ENCODE results near the gene SLC22A23. TPM values are rescaled to one million over a fixed set of nuclear protein-coding genes. Genes with fewer than 3 reads are reported as not detected.

Gene SLC22A23
- total RNA-seq, 6 donors from 2014 or later: 18.2 to 73.1 (median 28.3) TPM

DNA sequence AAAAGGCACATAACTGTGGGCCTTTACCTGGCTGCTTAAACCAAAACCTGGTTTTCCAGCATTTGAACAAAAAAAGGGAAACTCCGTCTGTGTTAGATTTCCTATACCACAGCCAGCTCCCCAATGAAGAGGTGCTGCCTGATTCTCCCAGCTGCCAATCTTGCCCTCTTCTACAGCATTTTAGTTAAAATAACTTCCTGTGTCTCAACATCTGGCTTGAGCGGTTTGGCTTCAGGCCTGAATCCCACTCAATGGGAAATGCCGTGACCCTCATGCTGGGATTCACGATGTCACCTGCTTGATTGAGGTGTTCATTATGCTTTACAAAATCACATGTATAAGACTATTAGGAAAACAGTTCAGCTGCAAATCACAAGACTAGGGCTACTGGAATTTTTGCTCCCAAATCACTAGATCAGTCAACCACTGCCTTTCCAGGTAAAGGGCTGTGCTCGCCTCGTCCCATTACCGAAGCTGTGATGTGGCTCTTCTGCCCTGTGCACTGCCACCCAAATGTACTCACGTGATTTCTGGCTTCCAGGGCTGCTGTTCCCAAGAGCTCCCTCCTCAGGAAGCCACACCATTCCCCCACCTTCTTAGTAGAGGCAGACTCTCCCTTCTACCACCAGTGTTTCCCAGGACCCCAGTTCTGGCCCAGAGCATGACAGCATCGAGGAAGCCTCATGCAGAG, 103.5 kb downstream of the SLC22A23 start:
- TF ChIP-seq POLR2AphosphoS5 (IDR thresholded peaks at IDR 0.05): no peak
- TF ChIP-seq, protein P1, sequence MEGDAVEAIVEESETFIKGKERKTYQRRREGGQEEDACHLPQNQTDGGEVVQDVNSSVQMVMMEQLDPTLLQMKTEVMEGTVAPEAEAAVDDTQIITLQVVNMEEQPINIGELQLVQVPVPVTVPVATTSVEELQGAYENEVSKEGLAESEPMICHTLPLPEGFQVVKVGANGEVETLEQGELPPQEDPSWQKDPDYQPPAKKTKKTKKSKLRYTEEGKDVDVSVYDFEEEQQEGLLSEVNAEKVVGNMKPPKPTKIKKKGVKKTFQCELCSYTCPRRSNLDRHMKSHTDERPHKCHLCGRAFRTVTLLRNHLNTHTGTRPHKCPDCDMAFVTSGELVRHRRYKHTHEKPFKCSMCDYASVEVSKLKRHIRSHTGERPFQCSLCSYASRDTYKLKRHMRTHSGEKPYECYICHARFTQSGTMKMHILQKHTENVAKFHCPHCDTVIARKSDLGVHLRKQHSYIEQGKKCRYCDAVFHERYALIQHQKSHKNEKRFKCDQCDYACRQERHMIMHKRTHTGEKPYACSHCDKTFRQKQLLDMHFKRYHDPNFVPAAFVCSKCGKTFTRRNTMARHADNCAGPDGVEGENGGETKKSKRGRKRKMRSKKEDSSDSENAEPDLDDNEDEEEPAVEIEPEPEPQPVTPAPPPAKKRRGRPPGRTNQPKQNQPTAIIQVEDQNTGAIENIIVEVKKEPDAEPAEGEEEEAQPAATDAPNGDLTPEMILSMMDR (IDR thresholded peaks at IDR 0.05): no peak
- TF ChIP-seq EP300 (IDR thresholded peaks at IDR 0.05): no peak
- no peak for TF ChIP-seq POLR2A (IDR thresholded peaks at IDR 0.05)
- Histone ChIP-seq H3K4me1 (peaks cover 27 to 48% (median 39%) of the 10 kb centered on the region in 4 donors), H3K36me3 (no peaks in the 10 kb centered on the region), H3K4me3 (no peak overlapping the region), H3K27ac (peak overlapping the region in 2 of 4 donors; percentile 93 to 96), H3K27me3 (no peaks in the 10 kb centered on the region), H3K9me3 (no peaks in the 10 kb centered on the region)
- DNase-seq (no peak), ATAC-seq (ENCODE audit: low FRiP score in 2 of 2) (no peak)
- WGBS, 2 donors: 76 to 77% methylated on average over 7 to 9 of the region's 9 CpGs

GRCh38 chr6:3352678-3353077, 104.2 kb downstream of the SLC22A23 start:
- H3K27me3 ChIP-seq: no peaks in the 10 kb centered on the region
- DNase-seq: no peak
- WGBS, 2 donors: 92 to 95% methylated on average over 9 of the region's 9 CpGs
- no peaks in the 10 kb centered on the region for H3K9me3 ChIP-seq
- H3K36me3 ChIP-seq: no peaks in the 10 kb centered on the region
- ATAC-seq (ENCODE audit: low FRiP score in 2 of 2): no peak
- peak overlapping the region in 1 of 4 donors; percentile 93 for H3K27ac ChIP-seq
- no peak overlapping the region for H3K4me3 ChIP-seq
- H3K4me1 ChIP-seq: peaks cover 26 to 44% (median 36%) of the 10 kb centered on the region in 4 donors
- TF ChIP-seq EP300 (IDR thresholded peaks at IDR 0.05) (no peak), POLR2A (IDR thresholded peaks at IDR 0.05) (no peak), POLR2AphosphoS5 (IDR thresholded peaks at IDR 0.05) (no peak)
- TF ChIP-seq, protein P1 (IDR thresholded peaks at IDR 0.05): no peak

GRCh38 chr6:3351829-3352524, 104.9 kb downstream of the SLC22A23 start:
- DNase-seq: no peak
- Histone ChIP-seq H3K4me1 (peaks cover 21 to 37% (median 30%) of the 10 kb centered on the region in 4 donors), H3K9me3 (no peaks in the 10 kb centered on the region), H3K27me3 (no peaks in the 10 kb centered on the region), H3K4me3 (no peak overlapping the region), H3K27ac (peak overlapping the region in 1 of 4 donors; percentile 35), H3K36me3 (no peaks in the 10 kb centered on the region)
- TF ChIP-seq EP300 (IDR thresholded peaks at IDR 0.05) (no peak), POLR2AphosphoS5 (IDR thresholded peaks at IDR 0.05) (no peak), POLR2A (IDR thresholded peaks at IDR 0.05) (no peak)
- TF ChIP-seq, protein P1 (IDR thresholded peaks at IDR 0.05): no peak
- 88 to 94% methylated on average over 8 to 9 of the region's 9 CpGs for WGBS, 2 donors
- no peak for ATAC-seq (ENCODE audit: low FRiP score in 2 of 2)

- DNase-seq (peak in 1 of 2 donors; percentile 53), ATAC-seq (ENCODE audit: low FRiP score in 2 of 2) (no peak)
- H3K36me3 ChIP-seq: no peaks in the 10 kb centered on the region
- no peaks in the 10 kb centered on the region for H3K9me3 ChIP-seq
- peak overlapping the region in 1 of 4 donors; percentile 35 for H3K27ac ChIP-seq
- H3K4me1 ChIP-seq: peaks cover 17 to 33% (median 24%) of the 10 kb centered on the region in 4 donors
- H3K27me3 ChIP-seq: no peaks in the 10 kb centered on the region
- TF ChIP-seq POLR2A (IDR thresholded peaks at IDR 0.05) (no peak), EP300 (IDR thresholded peaks at IDR 0.05) (peak in 1 of 4 donors; percentile 49)
- no peak overlapping the region for H3K4me3 ChIP-seq
- WGBS, 2 donors: 40 to 51% methylated on average over 14 to 15 of the region's 15 CpGs
Observed at GRCh38 chr6:3351105-3351676, 105.7 kb downstream of the SLC22A23 start.

DNA sequence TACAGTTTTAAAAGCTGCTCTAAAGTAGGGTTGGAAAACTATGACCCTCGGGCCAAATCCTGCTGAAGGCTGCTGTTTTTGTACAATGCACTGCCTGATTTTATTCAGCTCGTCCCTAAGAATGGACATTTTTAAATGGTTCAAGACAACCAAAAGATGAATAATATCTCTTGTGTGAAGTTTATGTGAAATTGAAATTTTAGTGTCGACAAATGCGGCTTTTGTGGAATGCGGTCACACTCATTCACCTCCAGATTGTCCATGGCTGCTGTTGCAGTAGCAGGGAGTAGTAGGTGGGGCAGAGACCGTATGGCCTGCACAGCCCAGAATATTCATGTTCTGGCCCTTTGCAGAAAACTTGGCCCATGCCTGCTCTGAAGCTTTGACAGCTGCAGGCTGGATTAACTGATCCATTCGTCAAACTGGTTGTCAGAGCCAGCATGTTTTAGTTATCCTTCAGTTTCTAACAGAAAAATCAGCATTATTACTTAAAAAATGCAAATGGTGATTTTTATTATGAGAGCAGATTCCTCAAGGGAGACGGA, 106.5 kb downstream of the SLC22A23 start:
- DNase-seq: no peak
- ATAC-seq (ENCODE audit: low FRiP score in 2 of 2): no peak
- H3K4me1 ChIP-seq: peaks cover 12 to 34% (median 24%) of the 10 kb centered on the region in 4 donors
- WGBS, 2 donors: 75 to 76% methylated on average over 8 of the region's 8 CpGs
- H3K36me3 ChIP-seq: no peaks in the 10 kb centered on the region
- TF ChIP-seq POLR2AphosphoS5 (IDR thresholded peaks at IDR 0.05) (no peak), POLR2A (IDR thresholded peaks at IDR 0.05) (no peak), EP300 (IDR thresholded peaks at IDR 0.05) (no peak)
- TF ChIP-seq, protein P1 (IDR thresholded peaks at IDR 0.05): no peak
- H3K4me3 ChIP-seq: no peak overlapping the region
- no peak overlapping the region for H3K27ac ChIP-seq
- H3K27me3 ChIP-seq: no peaks in the 10 kb centered on the region
- no peaks in the 10 kb centered on the region for H3K9me3 ChIP-seq
